Activated CD4-positive, alpha-beta T cell treated with anti-CD3 and anti-CD28 coated beads, Interleukin-2, amount 50 U/mL, for 16 hours (primary cell): Measurements from ENCODE around the gene MYO5C.
"Not testable (repeated sequence)": the region's sequence is repeated elsewhere in the genome, so short reads cannot be mapped to it uniquely, and the experiment has no call there.

ENCODE experiments used
- DNase-seq: peaks from one replicate; pipeline ENCODE4 v3.0.0-alpha.2; 2020

The MYO5C gene

GRCh38 chr15:52240166-52240565 is 55.4 kb downstream of the MYO5C start:
- DNase-seq: no peak

GRCh38 chr15:52238989-52239525 is 56.5 kb downstream of the MYO5C start:
- not testable (repeated sequence) for DNase-seq

- no peak for DNase-seq
Measured at GRCh38 chr15:52238149-52238548, 57.5 kb downstream of the MYO5C start.

GRCh38 chr15:52236013-52236412 is 59.6 kb downstream of the MYO5C start:
- no peak for DNase-seq

- DNase-seq: no peak
Measured at GRCh38 chr15:52234596-52235541, 60.7 kb downstream of the MYO5C start.

GRCh38 chr15:52233405-52233804 is 62.2 kb downstream of the MYO5C start:
- DNase-seq: no peak

- no peak for DNase-seq
Measured at GRCh38 chr15:52232327-52232726, 63.3 kb downstream of the MYO5C start.

GRCh38 chr15:52230073-52230472 is 65.5 kb downstream of the MYO5C start:
- no peak for DNase-seq

GRCh38 chr15:52228921-52229320 is 66.7 kb downstream of the MYO5C start:
- DNase-seq: no peak

GRCh38 chr15:52227456-52227855 is 68.1 kb downstream of the MYO5C start:
- peak; percentile 84 for DNase-seq

GRCh38 chr15:52225230-52225629 is 70.4 kb downstream of the MYO5C start:
- no peak for DNase-seq

GRCh38 chr15:52224211-52224610 is 71.4 kb downstream of the MYO5C start:
- peak; percentile 31 for DNase-seq

GRCh38 chr15:52221730-52222129 is 73.9 kb downstream of the MYO5C start:
- DNase-seq: peak; percentile 20

- peak; percentile 33 for DNase-seq
Measured at GRCh38 chr15:52220937-52221660, 74.5 kb downstream of the MYO5C start.

GRCh38 chr15:52220251-52220650 is 75.4 kb downstream of the MYO5C start:
- no peak for DNase-seq

GRCh38 chr15:52218816-52219215 is 76.8 kb downstream of the MYO5C start:
- DNase-seq: no peak

- DNase-seq: no peak
Measured at GRCh38 chr15:52218371-52218770, 77.2 kb downstream of the MYO5C start.

GRCh38 chr15:52217186-52217585 is 78.4 kb downstream of the MYO5C start:
- peak; percentile 29 for DNase-seq

- DNase-seq: no peak
Measured at GRCh38 chr15:52214553-52214952, 81.1 kb downstream of the MYO5C start.

- DNase-seq: no peak
Measured at GRCh38 chr15:52213206-52213605, 82.4 kb downstream of the MYO5C start.

GRCh38 chr15:52208306-52208946 is 87.2 kb downstream of the MYO5C start:
- DNase-seq: peak; percentile 74

- no peak for DNase-seq
Measured at GRCh38 chr15:52207191-52207590, 88.4 kb downstream of the MYO5C start.

GRCh38 chr15:52206446-52206845 is 89.2 kb downstream of the MYO5C start:
- DNase-seq: no peak
